ENCODE measurements around the gene XYLT1. TPM values are rescaled to one million over a fixed set of nuclear protein-coding genes. Genes with fewer than 3 reads are reported as not detected.

XYLT1 gene
- total and polyA plus RNA-seq, 2 of the 8 experiments (the other 6 are each of a cell fraction or from before 2014, with no cell fraction given) = 6.6 to 25.4 TPM

- TF ChIP-seq RNF2 (IDR thresholded peaks at IDR 0.05; ENCODE audit: borderline replicate concordance, low read depth, low read length, missing control alignments, poor library complexity, severe bottlenecking) (no peak), SIN3A (conservative IDR thresholded peaks at IDR 0.05 in 1 of 2, IDR thresholded peaks at IDR 0.05 in 1 of 2; ENCODE audit: low read depth in 1 of 2, low read length in 2 of 2) (no peak)
These were observed 183.5 kb downstream of the XYLT1 start (continued) for GRCh38 chr16:17287166-17287800.

Data from H1 (cell line).